ENCODE measurements around the gene IGSF3. TPM values are rescaled to one million over a fixed set of nuclear protein-coding genes. Genes with fewer than 3 reads are reported as not detected.

The IGSF3 gene
- total RNA-seq, 4 donors from 2014 or later: 48.1 to 59.2 (median 55.6) TPM

DNA sequence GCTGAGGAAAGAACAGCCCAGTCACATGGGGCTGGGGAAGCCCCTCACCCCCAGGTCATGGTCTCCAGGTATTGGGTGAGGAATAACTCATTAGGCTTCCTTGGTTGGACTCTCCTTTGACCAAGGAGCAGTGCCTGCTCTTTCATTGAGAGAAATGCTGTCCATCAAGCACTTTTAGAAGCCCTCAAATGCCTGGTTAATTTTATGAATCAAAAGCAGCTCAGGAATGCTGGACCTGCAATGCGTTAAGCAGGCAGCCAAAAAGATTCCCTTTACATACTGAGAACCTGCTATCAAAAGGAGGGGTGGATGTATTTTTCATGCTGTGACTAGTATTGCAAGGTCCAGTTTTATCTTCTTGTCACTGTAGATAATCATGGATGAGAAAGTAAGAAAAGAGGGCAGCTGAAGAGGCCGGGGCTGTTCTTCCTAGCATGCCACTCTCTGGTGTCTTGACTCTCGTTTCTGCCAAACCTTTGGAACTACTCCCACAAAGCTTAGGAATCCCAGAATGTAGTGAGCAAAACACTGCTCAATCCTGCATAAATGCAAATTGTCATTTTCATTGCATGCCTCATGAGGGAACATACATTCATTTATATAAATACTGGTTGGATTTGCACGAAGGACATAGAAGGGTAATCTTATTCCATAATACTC lies 94.6 kb downstream of the IGSF3 start:
- Histone ChIP-seq H3K27me3 (no peaks in the 10 kb centered on the region), H3K27ac (no peak overlapping the region), H3K4me3 (no peak overlapping the region), H3K36me3 (no peaks in the 10 kb centered on the region), H3K4me1 (peaks cover 36% of the 10 kb centered on the region), H3K9me3 (no peaks in the 10 kb centered on the region)
- 66% methylated on average over 4 of the region's 4 CpGs for WGBS
- DNase-seq (ENCODE audit: low spot score in 2 of 2): no peak
- TF ChIP-seq POLR2A (IDR thresholded peaks at IDR 0.05): no peak
- TF ChIP-seq, protein P1, sequence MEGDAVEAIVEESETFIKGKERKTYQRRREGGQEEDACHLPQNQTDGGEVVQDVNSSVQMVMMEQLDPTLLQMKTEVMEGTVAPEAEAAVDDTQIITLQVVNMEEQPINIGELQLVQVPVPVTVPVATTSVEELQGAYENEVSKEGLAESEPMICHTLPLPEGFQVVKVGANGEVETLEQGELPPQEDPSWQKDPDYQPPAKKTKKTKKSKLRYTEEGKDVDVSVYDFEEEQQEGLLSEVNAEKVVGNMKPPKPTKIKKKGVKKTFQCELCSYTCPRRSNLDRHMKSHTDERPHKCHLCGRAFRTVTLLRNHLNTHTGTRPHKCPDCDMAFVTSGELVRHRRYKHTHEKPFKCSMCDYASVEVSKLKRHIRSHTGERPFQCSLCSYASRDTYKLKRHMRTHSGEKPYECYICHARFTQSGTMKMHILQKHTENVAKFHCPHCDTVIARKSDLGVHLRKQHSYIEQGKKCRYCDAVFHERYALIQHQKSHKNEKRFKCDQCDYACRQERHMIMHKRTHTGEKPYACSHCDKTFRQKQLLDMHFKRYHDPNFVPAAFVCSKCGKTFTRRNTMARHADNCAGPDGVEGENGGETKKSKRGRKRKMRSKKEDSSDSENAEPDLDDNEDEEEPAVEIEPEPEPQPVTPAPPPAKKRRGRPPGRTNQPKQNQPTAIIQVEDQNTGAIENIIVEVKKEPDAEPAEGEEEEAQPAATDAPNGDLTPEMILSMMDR (IDR thresholded peaks at IDR 0.05): no peak
- no peak for TF ChIP-seq POLR2AphosphoS5 (IDR thresholded peaks at IDR 0.05)
- TF ChIP-seq EP300 (IDR thresholded peaks at IDR 0.05): no peak

DNA sequence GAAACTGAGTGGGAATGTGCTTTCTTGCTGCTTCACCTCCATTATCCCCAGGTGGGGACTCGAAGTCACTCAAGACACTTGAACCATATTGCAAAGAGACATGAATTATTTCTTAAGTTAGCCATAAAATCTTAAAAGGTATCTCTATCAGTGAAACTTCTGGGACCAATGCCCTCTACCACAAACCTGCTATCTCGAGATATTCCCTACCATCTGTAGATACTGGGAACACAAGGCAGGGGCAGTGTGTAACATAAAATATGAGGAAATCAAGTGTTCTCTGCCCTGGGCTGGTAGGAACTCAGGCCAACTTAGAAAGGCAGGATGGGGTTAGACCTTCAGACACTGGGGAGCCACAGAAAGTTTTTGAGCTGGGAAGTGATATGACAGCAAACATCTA lies 95.4 kb downstream of the IGSF3 start:
- no peaks in the 10 kb centered on the region for H3K36me3 ChIP-seq
- no peak for DNase-seq (ENCODE audit: low spot score in 2 of 2)
- WGBS: 86% methylated on average over 2 of the region's 2 CpGs
- H3K9me3 ChIP-seq: no peaks in the 10 kb centered on the region
- H3K4me3 ChIP-seq: no peak overlapping the region
- peaks cover 36% of the 10 kb centered on the region for H3K4me1 ChIP-seq
- no peaks in the 10 kb centered on the region for H3K27me3 ChIP-seq
- H3K27ac ChIP-seq: no peak overlapping the region
- TF ChIP-seq POLR2AphosphoS5 (IDR thresholded peaks at IDR 0.05): no peak
- no peak for TF ChIP-seq EP300 (IDR thresholded peaks at IDR 0.05)

DNA sequence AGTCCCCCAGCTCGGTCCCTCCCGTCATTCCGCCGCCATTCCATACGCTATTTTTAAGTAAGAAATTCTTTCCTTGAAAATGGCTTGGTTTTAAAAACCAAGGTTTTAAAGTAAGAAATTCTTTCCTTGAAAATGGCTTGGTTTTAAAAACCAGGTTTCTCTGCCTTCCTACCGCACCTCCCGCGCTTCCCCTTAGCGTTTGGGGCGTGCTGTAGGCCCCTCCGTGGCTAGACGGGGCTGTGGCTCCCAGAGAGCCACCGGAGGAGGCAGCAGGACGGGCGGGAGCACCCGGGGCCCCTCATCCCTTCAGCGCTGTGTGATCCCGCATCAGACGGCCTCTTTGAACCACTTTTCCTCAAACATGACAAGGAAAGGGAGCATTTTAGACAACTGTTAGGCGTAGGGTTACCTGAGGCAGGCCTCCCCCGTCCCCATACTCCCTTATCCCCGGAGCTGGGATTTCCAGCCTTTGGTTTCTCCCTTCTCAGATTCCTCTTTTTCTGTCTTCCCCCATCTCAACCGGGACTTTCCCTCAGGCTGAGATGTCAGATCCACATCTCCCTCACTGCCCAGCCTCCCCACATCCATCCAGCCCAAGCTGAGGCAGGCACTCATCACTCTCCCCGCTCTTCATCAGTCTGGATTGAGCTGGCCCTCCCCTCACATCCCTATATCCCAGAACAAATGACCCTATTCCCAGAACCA lies 96.2 kb downstream of the IGSF3 start:
- H3K27me3 ChIP-seq: no peaks in the 10 kb centered on the region
- no peak for DNase-seq (ENCODE audit: low spot score in 2 of 2)
- no peaks in the 10 kb centered on the region for H3K36me3 ChIP-seq
- no peaks in the 10 kb centered on the region for H3K9me3 ChIP-seq
- 10% methylated on average over 24 of the region's 24 CpGs for WGBS
- peak overlapping the region; percentile 99 for H3K4me3 ChIP-seq
- H3K27ac ChIP-seq: peak overlapping the region; percentile 99
- TF ChIP-seq, protein P1 (IDR thresholded peaks at IDR 0.05): no peak
- peaks cover 38% of the 10 kb centered on the region for H3K4me1 ChIP-seq

DNA sequence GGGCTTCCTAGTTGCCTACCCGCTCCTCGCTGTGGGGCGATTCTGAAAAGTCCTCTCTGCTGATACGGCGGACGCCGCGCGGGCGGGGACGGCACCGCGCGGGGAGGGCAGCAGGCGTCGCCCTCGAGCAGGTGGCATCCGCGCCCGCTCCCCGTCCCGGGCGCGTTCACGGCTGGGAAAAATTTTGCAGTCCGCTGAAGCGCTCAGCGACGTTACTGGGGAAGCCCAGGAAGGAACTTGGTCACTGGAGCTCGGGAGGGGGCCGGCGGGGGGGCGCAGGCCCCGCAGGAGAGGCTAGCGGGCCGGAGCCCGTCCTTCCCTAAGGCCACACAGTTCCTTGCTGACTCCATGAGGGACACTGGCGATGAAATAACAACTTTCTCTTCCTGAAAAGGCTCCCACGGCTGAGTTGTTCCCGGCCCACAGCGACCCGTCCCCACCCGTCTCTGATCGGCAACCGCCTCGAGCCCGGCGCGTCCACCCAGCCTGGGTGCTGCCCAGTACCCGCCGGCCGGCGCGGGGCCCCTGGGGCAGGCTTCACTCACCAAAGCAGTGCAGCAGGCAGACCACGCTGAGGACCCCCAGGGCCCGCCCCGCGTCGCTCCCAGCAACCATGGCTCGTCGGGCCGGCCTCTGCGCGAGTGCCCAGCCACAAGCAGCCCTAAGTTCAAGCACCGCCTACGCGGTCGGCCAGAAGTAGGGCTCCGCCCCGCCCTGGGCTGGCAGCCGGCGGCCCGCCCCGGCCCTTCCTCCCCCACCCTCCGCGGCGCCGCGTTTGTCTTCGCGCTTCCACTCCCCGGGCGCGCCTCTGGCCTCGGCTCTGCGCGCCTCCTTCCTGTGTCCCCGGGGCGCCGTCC lies 96.9 kb downstream of the IGSF3 start, which contains the start of gene CD58:
Gene CD58, minus strand, starts transcription at position 669 of the 857 bp plus-strand sequence. Its CDS starts 54 bp downstream, at position 615.
- WGBS: 3% methylated on average over 30 of the region's 90 CpGs
- Histone ChIP-seq H3K36me3 (no peaks in the 10 kb centered on the region), H3K9me3 (no peaks in the 10 kb centered on the region), H3K4me1 (peaks cover 39% of the 10 kb centered on the region), H3K27ac (peak within 1 kb of the TSS; percentile 99), H3K27me3 (no peaks in the 10 kb centered on the region), H3K4me3 (peak within 1 kb of the TSS; percentile 99)
- DNase-seq (ENCODE audit: low spot score in 2 of 2): peak; percentile 92 to 93
- TF ChIP-seq EP300 (IDR thresholded peaks at IDR 0.05) (no peak), POLR2AphosphoS5 (IDR thresholded peaks at IDR 0.05) (peak in 1 of 3 donors; percentile 49), POLR2A (IDR thresholded peaks at IDR 0.05) (peak in 1 of 2 donors; percentile 58)
- TF ChIP-seq, protein P1 (IDR thresholded peaks at IDR 0.05): peak; percentile 54 to 88

DNA sequence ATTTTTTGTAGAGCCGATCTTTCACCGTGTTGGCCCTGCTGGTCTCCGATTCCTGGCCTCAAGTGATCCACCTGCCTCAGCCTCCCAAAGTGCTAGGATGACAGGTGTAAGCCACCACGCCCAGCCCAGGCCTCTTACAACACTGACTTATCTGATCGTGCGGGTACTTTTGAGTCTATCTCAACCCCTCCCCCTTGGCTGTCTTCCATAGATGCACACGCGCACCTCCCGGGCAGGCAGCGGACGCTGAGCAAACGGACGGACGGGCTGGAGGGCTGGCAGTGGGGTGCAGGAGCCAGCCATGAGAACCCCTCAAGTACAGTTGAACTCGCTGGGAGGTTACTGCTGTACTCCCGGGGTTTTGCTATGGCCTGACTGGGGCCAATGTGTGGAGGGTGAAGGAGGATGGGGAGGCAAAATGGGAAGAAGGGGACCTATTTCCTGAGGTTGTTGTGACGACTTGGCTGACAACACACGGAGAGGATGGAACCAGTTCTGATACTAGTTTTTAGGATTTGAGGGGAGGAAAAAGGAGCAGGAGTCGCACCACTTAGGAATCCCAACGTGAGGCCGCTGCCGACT lies 97.7 kb downstream of the IGSF3 start:
- WGBS: 25% methylated on average over 22 of the region's 22 CpGs
- H3K36me3 ChIP-seq: no peaks in the 10 kb centered on the region
- H3K9me3 ChIP-seq: no peaks in the 10 kb centered on the region
- H3K27me3 ChIP-seq: no peaks in the 10 kb centered on the region
- DNase-seq (ENCODE audit: low spot score in 2 of 2): peak in 1 of 2 donors; percentile 83
- H3K27ac ChIP-seq: peak overlapping the region; percentile 99
- TF ChIP-seq, protein P1 (IDR thresholded peaks at IDR 0.05): no peak
- TF ChIP-seq POLR2A (IDR thresholded peaks at IDR 0.05): no peak
- TF ChIP-seq POLR2AphosphoS5 (IDR thresholded peaks at IDR 0.05): no peak
- TF ChIP-seq EP300 (IDR thresholded peaks at IDR 0.05): no peak
- H3K4me3 ChIP-seq: peak overlapping the region; percentile 99
- H3K4me1 ChIP-seq: peaks cover 38% of the 10 kb centered on the region

Data from suprapubic skin (tissue), 4 donors.